Pancreas (tissue), 10 donors: ENCODE results near the gene ARL15. TPM values are rescaled to one million over a fixed set of nuclear protein-coding genes. Genes with fewer than 3 reads are reported as not detected.

Experiments used
- ATAC-seq, 4 donors: fragments of 200-7000 bp; cut with Tn5 transposase; one replicate each; pipeline versions ENCODE4 v1.8.0 to v1.9.1; 2020; ENCODE audit warnings: mild to moderate bottlenecking in 4 of 4, moderate library complexity in 4 of 4
- DNase-seq, 6 donors: peaks; one replicate each; pipeline ENCODE4 v3.0.0-alpha.2; 2020
- FAIRE-seq: peaks from 2 replicates; lab custom pipeline; 2012; peaks lifted over from hg19 to GRCh38; lab: Jason Lieb, UNC
- H3K27ac ChIP-seq, 4 donors: fragments of 200-600 bp; sonication (generic); 1 replicate in 3 of 4; 2 replicates in 1 of 4; pipeline versions ENCODE4 v1.5.0 to v1.8.0; 2020
- H3K27me3 ChIP-seq, 4 donors: fragments of 200-600 bp; one replicate each; pipeline ENCODE4 v1.8.0; 2021
- H3K36me3 ChIP-seq, 3 donors: fragments of 200-600 bp; sonication (generic) in 1 of 3; one replicate each; pipeline versions ENCODE4 v1.5.0 to v1.8.0; 2020 to 2021
- H3K4me1 ChIP-seq, 3 donors: fragments of 200-600 bp; one replicate each; pipeline ENCODE4 v1.8.0; 2021
- H3K4me3 ChIP-seq, 4 donors: fragments of 200-600 bp; sonication (generic) in 2 of 4; one replicate each; pipeline versions ENCODE4 v1.5.0 to v1.8.0; 2020 to 2021
- H3K9me3 ChIP-seq, 4 donors: fragments of 200-600 bp; one replicate each; pipeline ENCODE4 v1.8.0; 2021
- CTCF ChIP-seq, 4 donors: fragments of 200-600 bp; sonication (generic) in 3 of 4; IDR thresholded peaks; one replicate each; pipeline versions ENCODE4 v1.5.0 to v1.8.0; 2021; ENCODE audit warnings: antibody characterized with exemption in 4 of 4
- WGBS, 2 donors: extraction: QIAGEN DNeasy Blood & Tissue Kit; methylation state at CpG; one replicate each; pipeline ENCODE4 v1.1.7; 2013; 5-methylcytosine and 5-hydroxymethylcytosine counted together
- intact Hi-C, 3 donors: fragments of 100-400 bp; cut with DNase I; formaldehyde crosslinking; loops; one replicate each; pipeline versions ENCODE4 v1.11.1 to v1.14.2; 2022
- polyA plus RNA-seq, 2 donors: library from polyadenylated mRNA; stranded (reverse); fragments of 200-250 nt; gene quantifications; one replicate each; pipeline ENCODE4 v1.2.3, GENCODE V29; 2013
- total RNA-seq, 6 donors: library from RNA; stranded (reverse); fragmentation: NEBNext Ultra II Directional in 4 of 6; extraction: Animal tissue kit (Norgen Biotek cat#: 25700) in 4 of 6; gene quantifications; one replicate each; pipeline versions ENCODE4 v1.2.1 to v1.2.4, GENCODE V29; 2021 to 2023
- donor health status: healthy with polysubstance abuse.
- donor health status: DM: no; HTN: no; CAD: no; lungs with moderate emphysema.
- donor health status: DM: no; HTN: no; CAD: no.
- donor health status: control.
- donor health status: control.
- donor health status: Bipolar disorder and iron deficiency.
- donor health status: DM: yes; HTN: yes; CAD: no.
- donor health status: DM: no; HTN: no; CAD: no.
- donor health status: DM: no; HTN: no; CAD: no.
- donor health status: DM: yes; HTN: yes; CAD: no.

The ARL15 gene
- total and polyA plus RNA-seq, 8 donors, result 3.9 to 14.0 (median 6.7) TPM

GRCh38 chr5:54249210-54250028 lies 61.0 kb downstream of the ARL15 start:
- Histone ChIP-seq H3K36me3 (no peaks in the 10 kb centered on the region), H3K9me3 (no peaks in the 10 kb centered on the region), H3K27me3 (no peaks in the 10 kb centered on the region), H3K4me3 (no peak overlapping the region), H3K27ac (no peak overlapping the region), H3K4me1 (no peaks in the 10 kb centered on the region)
- FAIRE-seq (no peak), ATAC-seq (peak in 2 of 4 donors; percentile 45 to 54), DNase-seq (peak in 3 of 6 donors; percentile 15 to 63 (median 39))
- intact Hi-C loops, result loop anchor here in 2 of 3 donors (10.0 kb wide), 2 partner anchors 165 to 175 kb away; no protein-coding TSS in a partner anchor
- 38 to 48% methylated on average over 4 of the region's 4 CpGs for WGBS, 2 donors
- no peak for TF ChIP-seq CTCF (IDR thresholded peaks at IDR 0.05)

- Histone ChIP-seq H3K27ac (no peak overlapping the region), H3K9me3 (no peaks in the 10 kb centered on the region), H3K36me3 (no peaks in the 10 kb centered on the region), H3K4me3 (no peak overlapping the region), H3K4me1 (no peaks in the 10 kb centered on the region), H3K27me3 (no peaks in the 10 kb centered on the region)
- DNase-seq (no peak), ATAC-seq (no peak), FAIRE-seq (no peak)
- intact Hi-C loops, result loop anchor here in 2 of 3 donors (10.0 kb wide), 2 partner anchors 168 to 178 kb away; no protein-coding TSS in a partner anchor
- no peak for TF ChIP-seq CTCF (IDR thresholded peaks at IDR 0.05)
- 69 to 70% methylated on average over 5 of the region's 5 CpGs for WGBS, 2 donors
Observed at GRCh38 chr5:54247226-54247625, 63.1 kb downstream of the ARL15 start.

- intact Hi-C loops, result loop anchor here in 2 of 3 donors (10.0 kb wide), 2 partner anchors 171 to 181 kb away; no protein-coding TSS in a partner anchor
- peak in 1 of 6 donors; percentile 16 for DNase-seq
- peak in 3 of 4 donors; percentile 57 to 83 (median 65) for ATAC-seq
- Histone ChIP-seq H3K27me3 (no peaks in the 10 kb centered on the region), H3K4me1 (no peaks in the 10 kb centered on the region), H3K36me3 (no peaks in the 10 kb centered on the region), H3K27ac (no peak overlapping the region), H3K4me3 (no peak overlapping the region), H3K9me3 (no peaks in the 10 kb centered on the region)
- TF ChIP-seq CTCF (IDR thresholded peaks at IDR 0.05), result peak; percentile 11 to 56 (median 46)
- WGBS, 2 donors, result 47 to 50% methylated on average over 4 of the region's 4 CpGs
- peak; percentile 26 for FAIRE-seq
Observed at GRCh38 chr5:54243483-54244080, 66.8 kb downstream of the ARL15 start.

GRCh38 chr5:54242297-54242696 lies 68.1 kb downstream of the ARL15 start:
- ATAC-seq, result no peak
- H3K4me1 ChIP-seq, result no peaks in the 10 kb centered on the region
- no peak for DNase-seq
- WGBS, 2 donors, result 80 to 81% methylated on average over 5 of the region's 5 CpGs
- no peak overlapping the region for H3K4me3 ChIP-seq
- no peak for TF ChIP-seq CTCF (IDR thresholded peaks at IDR 0.05)
- H3K27ac ChIP-seq, result no peak overlapping the region
- no peaks in the 10 kb centered on the region for H3K36me3 ChIP-seq
- intact Hi-C loops, result loop anchor here in 2 of 3 donors (10.0 kb wide), 2 partner anchors 173 to 183 kb away; no protein-coding TSS in a partner anchor
- H3K9me3 ChIP-seq, result no peaks in the 10 kb centered on the region
- no peaks in the 10 kb centered on the region for H3K27me3 ChIP-seq
- no peak for FAIRE-seq
